Neural progenitor cell (in vitro differentiated cells): ENCODE data around the gene TRAF7. TPM values are rescaled to one million over a fixed set of nuclear protein-coding genes. Genes with fewer than 3 reads are reported as not detected.
A peak's percentile ranks its signal among the peaks of the same experiment; 100 is the strongest.

Experiments
- DNase-seq: peaks from one replicate; pipeline ENCODE4 v3.0.0-alpha.2; 2016; ENCODE audit warnings: low spot score
- H2AFZ ChIP-seq: fragments of 200-600 bp; sonication (generic); replicated peaks from 2 replicates; pipeline ENCODE4 v1.6.1; 2016; ENCODE audit warnings: antibody characterized with exemption
- H3F3A ChIP-seq: fragments of 200-600 bp; sonication (generic); 2 replicates; pipeline ENCODE4 v1.6.1; 2016; ENCODE audit warnings: antibody characterized with exemption, low read depth
- H3K27ac ChIP-seq: fragments of 200-600 bp; sonication (generic); 2 replicates; pipeline ENCODE4 v1.5.1; 2016; ENCODE audit warnings: mild to moderate bottlenecking
- H3K27me3 ChIP-seq: fragments of 200-600 bp; sonication (generic); 2 replicates; pipeline ENCODE4 v1.6.1; 2016; ENCODE audit warnings: mild to moderate bottlenecking, moderate library complexity
- H3K36me3 ChIP-seq: fragments of 200-600 bp; sonication (generic); 2 replicates; pipeline ENCODE4 v1.5.1; 2016
- H3K4me1 ChIP-seq: fragments of 200-600 bp; sonication (generic); 2 replicates; pipeline ENCODE4 v1.6.1; 2016; ENCODE audit warnings: mixed run types
- H3K4me2 ChIP-seq: fragments of 200-600 bp; sonication (generic); 2 replicates; pipeline ENCODE4 v1.6.1; 2016
- H3K4me3 ChIP-seq: fragments of 200-600 bp; sonication (generic); 2 replicates; pipeline ENCODE4 v1.5.1; 2016
- H3K79me2 ChIP-seq: fragments of 200-600 bp; sonication (generic); 2 replicates; pipeline ENCODE4 v1.6.1; 2016; ENCODE audit warnings: low read depth
- H3K9ac ChIP-seq: fragments of 200-600 bp; sonication (generic); 2 replicates; pipeline ENCODE4 v1.6.1; 2016
- H3K9me3 ChIP-seq: fragments of 200-600 bp; sonication (generic); 2 replicates; pipeline ENCODE4 v1.5.1; 2016; ENCODE audit warnings: low read depth
- H4K20me1 ChIP-seq: fragments of 200-600 bp; sonication (generic); 2 replicates; pipeline ENCODE4 v1.6.1; 2016; ENCODE audit warnings: low read depth
- H3K27ac Mint-ChIP-seq: 3 replicates; pipeline ENCODE4 v1.8.0; 2021; ENCODE audit warnings: mixed read lengths
- H3K27me3 Mint-ChIP-seq: 2 replicates; pipeline ENCODE4 v1.8.0; 2022; ENCODE audit warnings: low read depth, mild to moderate bottlenecking, inconsistent platforms, moderate library complexity, mixed read lengths; ENCODE audit not compliant: insufficient read depth
- H3K36me3 Mint-ChIP-seq: 3 replicates; pipeline ENCODE4 v1.8.0; 2021; ENCODE audit warnings: mixed read lengths
- H3K4me1 Mint-ChIP-seq: 3 replicates; pipeline ENCODE4 v1.8.0; 2021; ENCODE audit warnings: mixed read lengths
- H3K4me3 Mint-ChIP-seq: 3 replicates; pipeline ENCODE4 v1.8.0; 2021; ENCODE audit warnings: mild to moderate bottlenecking, moderate library complexity, mixed read lengths
- H3K9me3 Mint-ChIP-seq: 3 replicates; pipeline ENCODE4 v1.8.0; 2020; ENCODE audit warnings: mixed read lengths
- CTCF ChIP-seq: fragments of 200-600 bp; sonication (generic); IDR thresholded peaks from 2 replicates; pipeline ENCODE4 v1.5.1; 2017; ENCODE audit warnings: antibody characterized with exemption, mild to moderate bottlenecking
- EZH2 ChIP-seq: fragments of 200-600 bp; sonication (generic); IDR thresholded peaks from 2 replicates; pipeline ENCODE4 v1.6.1; 2017; ENCODE audit warnings: antibody characterized with exemption, mild to moderate bottlenecking, moderate library complexity
- EZH2phosphoT487 ChIP-seq: fragments of 200-600 bp; sonication (generic); IDR thresholded peaks from 2 replicates; pipeline ENCODE4 v1.6.1; 2017; ENCODE audit warnings: antibody characterized with exemption
- total RNA-seq: library from RNA; depleted of rRNA; stranded (reverse); fragments of >200 nt; gene quantifications from 2 replicates; pipeline ENCODE4 v1.2.3, GENCODE V29; 2015; ENCODE audit warnings: low replicate concordance

TRAF7 gene
- total RNA-seq, 1 donor from 2014 or later = 24.1 TPM

GRCh38 chr16:2147378-2147777, 8.2 kb upstream of the TRAF7 start:
- Histone ChIP-seq H4K20me1 (peaks cover 58% of the 10 kb centered on the region), H3K27ac (no peak overlapping the region), H2AFZ (no peak overlapping the region), H3K4me2 (no peak overlapping the region), H3F3A (peaks cover 65% of the 10 kb centered on the region), H3K79me2 (peaks cover 15% of the 10 kb centered on the region), H3K9me3 (no peaks in the 10 kb centered on the region), H3K9ac (no peak overlapping the region), H3K4me3 (no peak overlapping the region), H3K4me1 (peaks cover 31% of the 10 kb centered on the region), H3K36me3 (no peaks in the 10 kb centered on the region), H3K27me3 (peaks cover 16% of the 10 kb centered on the region)
- Mint-ChIP-seq H3K9me3 (no peaks in the 10 kb centered on the region), H3K36me3 (peaks cover 4% of the 10 kb centered on the region), H3K4me1 (peaks cover 32% of the 10 kb centered on the region), H3K27me3 (peaks cover 8% of the 10 kb centered on the region), H3K27ac (no peak overlapping the region), H3K4me3 (no peak overlapping the region)
- TF ChIP-seq EZH2phosphoT487 = no peak
- TF ChIP-seq EZH2 = no peak
- TF ChIP-seq CTCF = no peak
- no peak for DNase-seq

GRCh38 chr16:2147981-2148671, 7.5 kb upstream of the TRAF7 start, which contains the start of gene RAB26:
TSS of gene RAB26 (plus strand) at chr16:2148625. CDS start at chr16:2148784, 159 bp downstream.
- peaks cover 36% of the 10 kb centered on the region for H3K4me1 ChIP-seq
- H3K27ac ChIP-seq = no peak within 1 kb of the TSS
- peak within 1 kb of the TSS; percentile 100 for H3K4me2 ChIP-seq
- peak; percentile 92 for DNase-seq
- TF ChIP-seq EZH2phosphoT487 = no peak
- no peak for TF ChIP-seq CTCF
- TF ChIP-seq EZH2 = no peak
- no peak within 1 kb of the TSS for H2AFZ ChIP-seq
- Mint-ChIP-seq H3K4me3 (peak within 1 kb of the TSS; percentile 71), H3K4me1 (peaks cover 32% of the 10 kb centered on the region), H3K27ac (no peak within 1 kb of the TSS), H3K27me3 (peaks cover 8% of the 10 kb centered on the region), H3K9me3 (no peaks in the 10 kb centered on the region), H3K36me3 (peaks cover 4% of the 10 kb centered on the region)
- no peak within 1 kb of the TSS for H3K9ac ChIP-seq
- H3K27me3 ChIP-seq = peaks cover 16% of the 10 kb centered on the region
- peaks cover 22% of the 10 kb centered on the region for H3K79me2 ChIP-seq
- H4K20me1 ChIP-seq = peaks cover 65% of the 10 kb centered on the region
- no peaks in the 10 kb centered on the region for H3K36me3 ChIP-seq
- H3K9me3 ChIP-seq = no peaks in the 10 kb centered on the region
- peak within 1 kb of the TSS; percentile 70 for H3K4me3 ChIP-seq
- H3F3A ChIP-seq = peaks cover 72% of the 10 kb centered on the region

- H3K9me3 ChIP-seq = no peaks in the 10 kb centered on the region
- peak overlapping the region; percentile 100 for H3K4me2 ChIP-seq
- H3K4me1 Mint-ChIP-seq = peaks cover 35% of the 10 kb centered on the region
- peak overlapping the region; percentile 71 for H3K4me3 Mint-ChIP-seq
- H3F3A ChIP-seq = peaks cover 81% of the 10 kb centered on the region
- no peak overlapping the region for H3K27ac Mint-ChIP-seq
- H3K36me3 Mint-ChIP-seq = peaks cover 4% of the 10 kb centered on the region
- H3K79me2 ChIP-seq = peaks cover 31% of the 10 kb centered on the region
- H3K4me1 ChIP-seq = peaks cover 45% of the 10 kb centered on the region
- TF ChIP-seq CTCF = no peak
- no peak for TF ChIP-seq EZH2phosphoT487
- TF ChIP-seq EZH2 = no peak
- H3K4me3 ChIP-seq = peak overlapping the region; percentile 70
- peaks cover 74% of the 10 kb centered on the region for H4K20me1 ChIP-seq
- peak; percentile 56 for DNase-seq
- H2AFZ ChIP-seq = no peak overlapping the region
- H3K9ac ChIP-seq = no peak overlapping the region
- H3K27ac ChIP-seq = no peak overlapping the region
- peaks cover 10% of the 10 kb centered on the region for H3K27me3 Mint-ChIP-seq
- H3K36me3 ChIP-seq = no peaks in the 10 kb centered on the region
- no peaks in the 10 kb centered on the region for H3K9me3 Mint-ChIP-seq
- H3K27me3 ChIP-seq = peaks cover 16% of the 10 kb centered on the region
Measured at GRCh38 chr16:2148714-2149629, 6.6 kb upstream of the TRAF7 start.
